Femur (tissue), 1 donor: ENCODE results near the gene GPR32.
"Not testable (repeated sequence)": the region's sequence is repeated elsewhere in the genome, so short reads cannot be mapped to it uniquely, and the experiment has no call there.

Experiments used
- DNase-seq: peaks from one replicate; pipeline ENCODE4 v3.0.0-alpha.2; 2017

Gene GPR32

GRCh38 chr19:50804420-50805272 lies 34.4 kb downstream of the GPR32 start:
- DNase-seq, result peak; percentile 99

DNA sequence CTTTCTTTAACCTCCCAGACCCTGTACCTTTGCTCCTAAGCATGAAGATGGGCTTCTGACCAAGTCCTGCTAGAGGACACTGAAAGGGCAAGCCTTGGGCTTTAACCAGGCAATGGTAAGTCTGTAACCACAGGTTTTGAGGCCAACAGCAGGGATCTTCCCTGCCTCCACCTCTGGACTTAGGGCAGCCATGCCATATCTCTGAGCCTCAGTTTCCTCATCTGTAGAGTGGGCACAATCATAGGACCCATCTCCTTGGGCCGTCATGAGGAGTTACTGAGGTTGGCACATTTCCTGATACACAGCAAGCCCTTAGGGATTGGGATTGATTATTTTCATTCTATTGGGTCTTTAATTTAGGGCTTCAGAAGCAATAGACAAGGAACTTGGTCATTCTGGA lies 38.6 kb downstream of the GPR32 start:
- no peak for DNase-seq

- not testable (repeated sequence) for DNase-seq
Measured at GRCh38 chr19:50811622-50812238, 41.5 kb downstream of the GPR32 start.

- no peak for DNase-seq
Measured at GRCh38 chr19:50812474-50812873, 42.2 kb downstream of the GPR32 start.

GRCh38 chr19:50814883-50815282 lies 44.6 kb downstream of the GPR32 start:
- DNase-seq, result no peak

DNA sequence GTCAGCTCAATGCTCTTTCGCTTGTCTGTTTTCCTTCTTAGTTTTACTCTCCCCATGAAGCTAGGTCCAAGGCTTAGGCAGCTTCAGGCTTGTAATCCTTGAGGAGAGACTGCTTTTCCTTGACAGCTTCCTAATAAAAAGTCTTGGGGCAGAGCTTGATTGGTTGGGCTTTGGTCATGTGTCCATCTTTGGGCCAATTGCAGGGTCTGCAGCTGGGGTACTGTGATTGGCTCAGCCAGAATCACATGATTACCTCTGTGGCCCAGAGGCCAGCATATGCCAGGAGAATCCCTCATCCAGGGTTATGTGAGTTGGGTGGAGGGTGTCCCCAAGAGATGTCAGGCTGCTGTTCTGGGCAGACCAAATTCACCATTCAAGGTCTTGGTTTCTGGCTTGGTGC lies 45.2 kb downstream of the GPR32 start:
- no peak for DNase-seq

DNA sequence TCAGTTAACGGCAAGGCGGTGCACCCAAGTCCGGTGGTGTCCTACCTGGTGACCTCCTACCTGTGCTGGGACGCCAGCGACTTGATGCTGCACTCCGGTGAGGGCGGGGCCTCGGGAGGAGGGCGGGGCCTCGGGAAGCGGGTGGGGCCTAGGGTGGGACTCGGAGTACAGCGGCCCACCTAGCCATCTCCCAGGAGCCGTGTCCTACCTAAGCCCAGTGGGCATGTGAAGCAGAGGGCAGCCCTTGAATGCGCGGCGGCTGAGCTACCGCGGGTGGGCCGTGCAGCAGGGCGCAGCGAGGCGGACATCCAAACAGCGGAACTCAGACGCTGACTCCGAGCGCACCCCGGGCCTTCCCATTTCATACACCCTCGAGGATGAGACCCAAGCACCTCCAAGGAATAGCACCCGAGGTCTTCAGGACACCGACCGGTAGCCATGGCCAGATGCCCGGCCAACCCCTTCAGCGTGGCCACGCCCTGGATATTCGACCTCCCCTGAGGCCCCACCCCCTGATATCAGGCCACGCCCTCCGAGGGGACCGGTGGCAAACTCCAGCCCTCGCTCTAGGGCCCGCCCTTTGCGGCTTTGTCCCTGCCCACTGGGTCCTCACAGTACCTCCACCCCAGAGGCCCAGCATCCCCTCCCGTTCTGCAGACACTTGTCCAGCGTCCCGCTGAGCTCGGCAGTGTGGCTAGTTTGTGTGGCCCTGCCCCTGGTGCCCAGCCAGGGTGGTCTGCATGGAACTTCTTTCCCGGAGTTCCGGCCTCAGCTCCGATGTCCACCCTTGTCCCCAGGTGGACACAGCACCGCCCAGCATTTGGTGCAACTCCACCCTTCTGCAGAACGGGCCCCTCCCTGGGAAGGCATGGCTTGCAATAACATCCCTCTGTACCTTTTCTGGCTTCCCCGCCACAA lies 47.9 kb downstream of the GPR32 start:
- DNase-seq, result no peak

- no peak for DNase-seq
Measured at GRCh38 chr19:50818859-50819472, 48.7 kb downstream of the GPR32 start.

DNA sequence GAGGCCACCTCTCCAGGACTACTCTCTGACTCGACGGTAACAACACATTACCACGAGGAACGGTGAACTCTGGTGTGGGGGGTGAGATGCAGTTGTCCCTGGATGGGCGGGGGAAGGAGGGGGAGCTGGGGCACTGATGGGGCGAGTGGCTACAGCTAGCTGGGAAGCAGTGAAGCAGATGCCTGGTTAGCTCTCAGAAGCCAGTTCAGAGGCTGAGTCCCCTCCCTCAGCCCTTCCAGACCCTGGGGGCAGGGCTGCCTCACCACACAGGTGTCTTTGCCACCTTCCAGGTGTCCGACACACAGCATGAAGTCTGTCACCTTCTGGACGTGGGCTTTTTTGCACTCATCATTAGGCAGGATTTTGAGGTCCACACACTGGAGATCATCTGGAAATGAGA lies 49.4 kb downstream of the GPR32 start:
- DNase-seq, result no peak

GRCh38 chr19:50820086-50820485 lies 49.8 kb downstream of the GPR32 start:
- no peak for DNase-seq

GRCh38 chr19:50820549-50821247 lies 50.4 kb downstream of the GPR32 start:
- no peak for DNase-seq

DNA sequence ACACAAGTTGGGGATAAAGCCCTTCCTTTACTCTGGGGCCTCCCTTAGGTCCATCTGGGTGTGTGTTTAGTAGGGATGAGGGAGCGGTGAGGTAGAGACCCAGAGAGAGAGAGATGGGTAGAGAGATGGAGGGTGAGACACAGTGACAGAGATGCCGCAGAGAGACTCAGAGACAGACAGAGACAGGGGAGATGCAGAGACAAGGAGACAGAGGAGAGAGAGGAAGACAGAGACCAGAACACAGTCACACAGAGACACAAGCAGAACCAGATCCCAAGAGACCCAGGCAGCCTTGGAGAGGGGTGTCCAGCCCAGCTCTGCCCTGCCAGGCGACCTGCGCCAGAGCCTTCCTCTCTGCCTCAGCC lies 51.0 kb downstream of the GPR32 start:
- DNase-seq, result no peak
